ENCODE measurements around the gene HUS1B.

- TF ChIP-seq CTCF (IDR thresholded peaks at IDR 0.05): no peak
- TF ChIP-seq POLR2AphosphoS5 (IDR thresholded peaks at IDR 0.05): no peak
Observed at GRCh38 chr6:621931-622330, 35.0 kb downstream of the HUS1B start.
